Activated naive CD4-positive, alpha-beta T cell treated with anti-CD3 and anti-CD28 coated beads for 36 hours (primary cell): ENCODE results near the gene PSAP. TPM values are rescaled to one million over a fixed set of nuclear protein-coding genes. Genes with fewer than 3 reads are reported as not detected.
"Not testable (repeated sequence)": the region's sequence is repeated elsewhere in the genome, so short reads cannot be mapped to it uniquely, and the experiment has no call there.

ENCODE experiments used
- CTCF ChIA-PET: fragments of 350-600 bp; sonication (Branson Sonifier 250); formaldehyde crosslinking; loops from one replicate; lab custom pipeline; 2021; ENCODE audit warnings: antibody characterized with exemption; lab: Charles Lee
- DNase-seq: peaks from one replicate; pipeline ENCODE4 v3.0.0-alpha.2; 2020
- H3K27ac Mint-ChIP-seq: one replicate; pipeline ENCODE4 v1.8.0; 2021; ENCODE audit warnings: mild to moderate bottlenecking, mixed read lengths
- H3K27me3 Mint-ChIP-seq: one replicate; pipeline ENCODE4 v1.8.0; 2021; ENCODE audit warnings: low read depth, mixed read lengths
- H3K36me3 Mint-ChIP-seq: one replicate; pipeline ENCODE4 v1.8.0; 2021; ENCODE audit warnings: low read depth, mixed read lengths
- H3K4me1 Mint-ChIP-seq: one replicate; pipeline ENCODE4 v1.8.0; 2021; ENCODE audit warnings: low read depth, mixed read lengths
- H3K4me3 Mint-ChIP-seq: one replicate; pipeline ENCODE4 v1.8.0; 2021; ENCODE audit warnings: mild to moderate bottlenecking, moderate library complexity, mixed read lengths
- H3K9me3 Mint-ChIP-seq: one replicate; pipeline ENCODE4 v1.8.0; 2021; ENCODE audit warnings: mixed read lengths
- intact Hi-C: fragments of 100-400 bp; cut with micrococcal nuclease; formaldehyde crosslinking; loops from one replicate; pipeline ENCODE4 v1.15.1; 2023
- total RNA-seq, 2 experiments: library from RNA; stranded (reverse); gene quantifications; one replicate each; pipeline ENCODE4 v1.2.3, GENCODE V29; 2021

The PSAP gene
- total RNA-seq, 2 experiments from 2014 or later: 129 to 133 TPM

DNA sequence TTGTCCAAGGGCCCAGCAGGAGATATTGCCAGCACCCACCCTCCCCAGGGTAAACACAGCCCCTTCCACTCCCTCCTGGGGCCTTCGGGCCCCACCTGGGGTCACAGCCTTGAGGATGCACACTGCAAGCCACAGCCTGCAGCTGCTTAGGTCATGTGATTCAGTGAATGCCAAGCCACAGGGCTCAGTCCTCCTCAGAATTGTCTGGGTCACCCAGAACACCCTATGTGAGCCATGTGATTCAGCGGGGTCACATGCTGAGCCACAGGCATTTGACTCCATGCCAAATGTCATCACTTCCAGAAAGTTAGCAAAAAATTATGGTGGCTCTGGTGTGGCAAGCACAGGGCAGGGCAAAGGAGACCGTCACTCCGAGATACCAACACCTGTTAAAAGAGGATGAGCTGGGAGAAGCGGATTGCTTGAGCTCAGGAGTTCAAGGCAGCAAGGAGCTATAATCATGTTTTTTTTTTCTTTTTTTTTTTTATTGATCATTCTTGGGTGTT, 17.2 kb upstream of the PSAP start:
- CTCF ChIA-PET: no interaction called here
- Mint-ChIP-seq H3K4me1 (peaks cover 3% of the 10 kb centered on the region), H3K36me3 (no peaks in the 10 kb centered on the region), H3K27ac (no peak overlapping the region), H3K9me3 (no peaks in the 10 kb centered on the region), H3K27me3 (no peaks in the 10 kb centered on the region), H3K4me3 (no peak overlapping the region)
- intact Hi-C loops: no loop called here
- DNase-seq: no peak

DNA sequence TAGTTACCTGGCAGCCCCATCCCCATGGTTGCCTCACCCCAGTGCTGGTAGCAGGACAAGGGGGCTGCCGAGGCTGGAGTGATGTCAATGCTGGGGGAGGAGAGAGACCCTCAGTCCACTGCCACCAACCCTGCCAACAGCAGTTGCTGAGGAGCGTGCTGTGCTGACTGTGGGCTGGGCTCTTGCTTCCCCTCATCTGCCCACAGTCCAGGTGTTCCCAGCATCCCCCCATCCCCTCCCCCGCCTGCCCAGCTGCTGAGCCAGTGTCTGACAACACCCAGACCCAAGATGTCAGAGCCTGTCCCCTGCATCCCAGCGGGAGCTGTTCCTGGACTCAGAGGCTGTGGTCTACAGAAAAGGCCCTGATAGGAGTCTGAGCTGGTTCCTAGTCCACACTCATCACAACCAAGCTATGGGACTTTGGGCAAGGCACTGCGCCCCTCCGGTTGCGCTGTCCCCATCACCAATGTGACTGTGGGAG, 14.6 kb upstream of the PSAP start:
- no peak overlapping the region for H3K27ac Mint-ChIP-seq
- no peaks in the 10 kb centered on the region for H3K27me3 Mint-ChIP-seq
- no peaks in the 10 kb centered on the region for H3K9me3 Mint-ChIP-seq
- intact Hi-C loops: no loop called here
- H3K4me1 Mint-ChIP-seq: peaks cover 5% of the 10 kb centered on the region
- no peaks in the 10 kb centered on the region for H3K36me3 Mint-ChIP-seq
- DNase-seq: no peak
- no peak overlapping the region for H3K4me3 Mint-ChIP-seq
- CTCF ChIA-PET: no interaction called here

DNA sequence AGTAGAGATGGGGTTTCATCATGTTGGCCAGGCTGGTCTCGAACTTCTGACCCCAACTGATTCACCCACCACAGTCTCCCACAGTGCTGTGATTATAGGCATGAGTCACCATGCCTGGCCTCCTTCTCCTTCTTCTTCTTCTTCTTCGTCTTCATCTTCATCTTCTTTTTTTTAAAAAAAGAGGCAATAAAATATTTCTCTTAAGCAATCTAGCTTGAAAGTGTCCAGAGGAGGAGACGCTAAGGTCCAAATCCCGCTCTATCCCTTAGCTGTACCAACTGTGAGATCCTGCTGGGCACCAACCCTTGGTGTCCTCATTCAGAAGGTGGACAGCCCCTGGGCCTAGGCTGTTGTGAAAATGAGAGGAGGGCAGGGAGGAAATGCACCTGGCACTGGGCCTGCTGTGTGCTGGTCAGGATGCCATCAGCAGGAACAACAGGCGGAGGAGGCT, 13.9 kb upstream of the PSAP start:
- Mint-ChIP-seq H3K27ac (no peak overlapping the region), H3K27me3 (no peaks in the 10 kb centered on the region), H3K9me3 (no peaks in the 10 kb centered on the region), H3K4me3 (no peak overlapping the region), H3K36me3 (no peaks in the 10 kb centered on the region), H3K4me1 (peaks cover 8% of the 10 kb centered on the region)
- no peak for DNase-seq
- CTCF ChIA-PET: no interaction called here
- intact Hi-C loops: no loop called here

DNA sequence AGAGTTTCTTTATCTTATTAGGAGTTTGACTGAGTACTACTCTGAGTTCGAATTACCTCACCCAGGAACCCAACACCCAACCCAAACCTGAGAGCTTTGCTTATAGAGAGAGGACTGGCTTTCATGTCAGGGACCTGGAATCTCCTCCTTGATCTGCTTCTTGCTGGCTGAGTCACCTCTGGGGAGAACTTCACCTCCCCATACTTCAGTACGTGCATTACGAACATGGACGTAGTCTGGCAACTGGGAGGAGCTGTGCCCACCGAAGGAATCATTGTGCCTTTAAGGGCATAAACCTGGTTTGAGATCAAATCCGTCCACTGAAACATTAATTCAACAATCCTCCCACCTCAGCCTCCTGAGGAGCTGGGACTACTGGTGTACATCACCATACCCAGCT, 12.2 kb upstream of the PSAP start:
- intact Hi-C loops: no loop called here
- no peaks in the 10 kb centered on the region for H3K27me3 Mint-ChIP-seq

DNA sequence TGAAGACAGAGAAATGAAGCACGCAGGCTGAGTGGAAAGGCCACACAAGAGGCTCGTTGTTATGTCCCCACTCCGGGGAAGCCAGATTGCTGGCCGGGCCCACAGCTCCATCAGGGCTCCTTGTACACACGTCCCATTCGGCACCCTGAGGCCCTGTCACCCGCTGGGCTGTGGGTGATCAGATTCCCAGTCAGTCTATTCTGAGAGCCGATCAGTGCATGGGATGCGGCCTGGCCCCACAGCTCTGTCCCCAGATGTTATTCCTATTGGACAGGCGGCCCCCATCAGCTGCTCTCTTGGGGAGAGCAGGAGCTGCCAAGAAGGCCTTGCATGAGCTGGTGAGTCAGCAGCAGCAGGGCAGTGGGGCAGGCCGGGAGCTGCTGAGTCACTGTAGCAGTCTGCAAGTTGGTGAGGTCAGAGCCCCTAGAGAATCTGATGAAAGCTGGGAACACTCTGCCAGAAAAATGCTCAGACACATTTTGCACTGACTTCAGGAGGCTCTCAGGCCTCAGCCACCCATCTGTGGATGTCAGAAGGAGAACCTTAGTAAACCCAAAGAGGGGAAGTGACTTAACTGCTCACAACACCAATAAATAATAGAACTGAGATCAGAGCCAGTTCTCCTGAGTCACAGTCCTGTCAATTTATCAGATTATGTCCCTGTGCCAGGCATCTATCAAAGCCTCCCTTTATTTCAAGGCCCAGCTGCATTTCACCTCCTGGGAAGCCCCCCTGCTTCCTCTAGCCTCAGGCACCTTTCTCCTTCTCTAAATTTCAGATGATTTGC, 9.4 kb upstream of the PSAP start:
- intact Hi-C loops: no loop called here
- DNase-seq: peak; percentile 60
- no peaks in the 10 kb centered on the region for H3K27me3 Mint-ChIP-seq
- peak overlapping the region; percentile 59 for H3K27ac Mint-ChIP-seq
- H3K36me3 Mint-ChIP-seq: no peaks in the 10 kb centered on the region
- no peaks in the 10 kb centered on the region for H3K9me3 Mint-ChIP-seq
- CTCF ChIA-PET: interaction anchor here (0.8 kb wide), 1 partner anchor 153 kb away, joined by 3 read pairs; no protein-coding TSS in a partner anchor
- peaks cover 8% of the 10 kb centered on the region for H3K4me1 Mint-ChIP-seq
- no peak overlapping the region for H3K4me3 Mint-ChIP-seq

More for the DNA sequence above, 12.2 kb upstream of the PSAP start:
- no peak for DNase-seq
- Mint-ChIP-seq H3K4me1 (peaks cover 8% of the 10 kb centered on the region), H3K4me3 (no peak overlapping the region), H3K9me3 (no peaks in the 10 kb centered on the region), H3K36me3 (no peaks in the 10 kb centered on the region), H3K27ac (no peak overlapping the region)
- CTCF ChIA-PET: no interaction called here

DNA sequence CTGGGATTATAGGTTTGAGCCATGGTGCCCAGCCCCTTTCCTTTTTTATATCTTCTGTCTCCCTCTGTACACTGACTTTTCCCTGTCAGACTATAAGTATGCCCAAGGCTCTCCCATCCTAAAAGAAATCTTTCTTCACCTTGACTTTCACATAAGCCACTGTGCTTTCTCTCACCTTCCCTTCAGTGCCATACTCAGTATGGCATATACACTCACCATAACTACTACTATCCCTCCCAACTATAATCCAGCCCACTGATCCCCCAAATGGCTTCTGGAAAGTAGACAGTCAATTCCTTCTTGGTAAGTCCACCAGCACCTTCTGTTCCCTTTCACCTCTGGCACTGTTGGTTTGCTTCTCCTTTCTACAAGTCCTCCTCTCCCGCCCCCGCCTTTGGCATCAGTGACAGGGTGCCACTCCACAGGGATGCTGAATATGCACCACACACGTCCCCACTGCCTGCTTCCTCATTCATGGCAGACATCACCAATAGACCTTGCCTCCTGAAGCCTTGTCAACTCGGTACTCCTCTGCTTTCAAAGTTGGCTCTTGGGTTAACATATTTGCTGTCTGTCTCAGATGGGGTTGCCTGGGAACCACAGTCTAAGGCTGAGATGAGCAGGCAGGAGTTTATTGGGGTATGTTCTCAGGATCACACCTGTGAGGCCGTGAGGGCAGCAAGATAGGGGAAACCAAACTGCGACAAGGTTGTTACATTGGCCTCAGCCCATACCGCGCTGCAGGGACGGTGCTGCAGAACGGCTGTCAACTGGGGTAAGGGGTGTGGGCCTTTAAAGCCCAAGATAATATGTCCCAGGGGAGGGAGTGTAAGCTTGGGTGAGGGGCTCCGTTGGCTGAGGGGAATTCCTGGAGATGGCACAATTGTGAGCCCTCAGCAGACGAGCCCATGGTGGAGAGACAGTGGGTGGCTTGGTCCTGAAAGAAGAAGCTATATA, 7.2 kb upstream of the PSAP start:
- no peak for DNase-seq
- Mint-ChIP-seq H3K36me3 (no peaks in the 10 kb centered on the region), H3K9me3 (no peaks in the 10 kb centered on the region), H3K4me1 (peaks cover 8% of the 10 kb centered on the region), H3K27me3 (no peaks in the 10 kb centered on the region), H3K27ac (no peak overlapping the region), H3K4me3 (no peak overlapping the region)
- CTCF ChIA-PET: interaction anchor here (0.6 kb wide), 1 partner anchor 24 kb away, joined by 3 read pairs; no protein-coding TSS in a partner anchor
- intact Hi-C loops: no loop called here

DNA sequence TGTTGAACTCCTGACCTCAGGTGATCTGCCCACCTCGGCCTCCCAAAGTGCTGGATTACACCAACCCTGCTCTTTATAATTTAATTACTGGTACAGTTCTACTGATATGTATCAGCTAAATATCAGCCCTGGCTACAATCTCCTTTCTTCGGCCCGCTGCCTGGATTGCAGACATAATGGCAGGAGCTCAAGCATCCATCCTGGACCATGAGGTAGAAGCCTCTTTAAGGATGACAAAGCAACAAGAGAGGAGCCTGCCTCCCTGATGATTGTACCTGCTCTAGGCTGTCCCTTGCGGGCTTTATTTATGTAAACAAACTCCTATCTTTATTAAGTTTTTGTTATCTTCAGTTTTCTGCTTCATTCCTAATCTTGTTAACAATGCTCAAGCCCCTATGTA, 5.6 kb upstream of the PSAP start:
- no peaks in the 10 kb centered on the region for H3K9me3 Mint-ChIP-seq
- no peak overlapping the region for H3K4me3 Mint-ChIP-seq
- H3K4me1 Mint-ChIP-seq: peaks cover 10% of the 10 kb centered on the region
- no peaks in the 10 kb centered on the region for H3K36me3 Mint-ChIP-seq
- H3K27ac Mint-ChIP-seq: no peak overlapping the region
- no peak for DNase-seq
- intact Hi-C loops: no loop called here
- CTCF ChIA-PET: no interaction called here
- H3K27me3 Mint-ChIP-seq: no peaks in the 10 kb centered on the region

DNA sequence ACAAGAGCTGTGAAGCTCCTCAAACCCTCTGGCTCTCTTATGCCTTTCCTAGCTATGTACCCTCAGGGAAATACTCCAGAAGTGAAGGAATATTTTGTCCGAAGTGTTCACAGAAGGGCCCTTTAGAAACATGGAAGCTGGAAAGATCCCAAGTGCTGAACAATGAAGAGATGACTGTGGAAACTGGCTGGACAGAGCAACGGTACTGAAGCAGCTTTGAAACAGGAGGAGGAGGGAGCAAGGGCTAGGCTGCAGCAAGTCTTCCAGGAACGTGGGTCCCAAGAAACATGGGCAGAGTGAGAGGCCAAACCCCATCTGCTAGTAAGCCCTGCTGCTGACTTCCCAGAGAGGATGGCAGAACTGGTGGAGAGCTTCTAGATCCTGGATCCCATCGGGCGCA, 3.0 kb upstream of the PSAP start:
- intact Hi-C loops: no loop called here
- no peak for DNase-seq
- CTCF ChIA-PET: no interaction called here
- Mint-ChIP-seq H3K36me3 (peaks cover 3% of the 10 kb centered on the region), H3K27me3 (no peaks in the 10 kb centered on the region), H3K4me1 (peaks cover 20% of the 10 kb centered on the region), H3K4me3 (no peak overlapping the region), H3K27ac (no peak overlapping the region), H3K9me3 (no peaks in the 10 kb centered on the region)

DNA sequence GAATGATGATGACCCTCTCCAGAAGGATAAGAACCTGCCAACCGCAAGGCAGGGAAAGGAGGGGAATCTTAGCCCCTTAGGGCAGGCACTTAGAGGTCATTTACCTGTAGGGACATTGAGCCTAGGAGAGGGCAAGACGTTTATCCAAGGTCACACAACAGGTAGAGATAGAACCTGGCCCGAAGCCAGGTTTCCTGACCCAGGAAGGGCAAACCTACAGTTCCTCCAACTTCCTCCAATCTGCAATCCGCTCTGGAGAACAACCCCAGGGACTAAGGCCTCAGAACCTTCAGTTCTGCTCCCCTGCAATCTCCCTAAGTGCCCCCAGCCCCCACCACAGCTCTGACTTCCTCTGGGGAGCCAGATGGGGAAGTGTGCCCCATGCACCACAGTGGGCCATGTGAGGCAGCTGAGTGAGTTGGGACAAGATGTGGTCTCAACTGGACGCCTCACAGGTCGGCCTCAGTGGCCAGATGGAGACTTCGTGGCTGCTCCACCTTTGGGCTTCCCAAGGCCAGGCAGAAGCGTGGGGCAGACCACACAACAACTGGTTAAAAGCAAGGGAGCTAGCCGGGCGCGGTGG, 1.4 kb upstream of the PSAP start:
- Mint-ChIP-seq H3K36me3 (peaks cover 3% of the 10 kb centered on the region), H3K4me3 (peak overlapping the region; percentile 91), H3K27me3 (no peaks in the 10 kb centered on the region), H3K4me1 (peaks cover 35% of the 10 kb centered on the region), H3K9me3 (no peaks in the 10 kb centered on the region), H3K27ac (no peak overlapping the region)
- no peak for DNase-seq
- intact Hi-C loops: no loop called here
- CTCF ChIA-PET: interaction anchor here (0.6 to 1.6 kb wide), 5 partner anchors 10 to 485 kb away, joined by 3 to 7 read pairs (median 4); no protein-coding TSS in a partner anchor

DNA sequence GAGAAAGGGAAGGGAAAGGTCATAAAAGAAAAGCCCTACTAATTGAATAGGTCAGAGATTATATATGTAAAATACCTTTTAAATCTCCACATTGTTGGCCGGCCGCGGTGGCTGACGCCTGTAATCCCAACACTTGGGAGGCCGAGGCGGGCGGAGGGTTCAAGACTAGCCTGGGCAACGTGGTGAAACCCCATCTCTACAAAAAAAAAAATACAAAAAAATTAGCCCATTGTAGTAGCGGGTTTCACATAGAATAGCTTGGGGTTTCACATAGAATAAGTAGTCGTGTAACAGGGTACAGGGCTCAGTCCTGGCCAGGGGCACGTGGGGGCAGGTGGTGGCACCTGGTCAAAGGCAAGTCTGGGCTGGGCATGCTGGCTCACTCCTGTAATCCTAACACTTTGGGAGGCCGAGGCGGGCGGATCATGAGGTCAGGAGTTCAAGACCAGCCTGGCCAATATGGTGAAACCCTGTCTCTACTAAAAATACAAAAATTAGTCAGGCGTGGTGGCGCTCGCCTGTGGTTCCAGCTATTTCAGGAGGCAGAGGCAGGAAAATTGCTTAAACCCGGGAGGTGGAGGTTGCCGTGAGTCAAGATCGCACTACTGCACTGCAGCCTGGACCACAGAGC, 529 bp upstream of the PSAP start:
- H3K27me3 Mint-ChIP-seq, H3K36me3 Mint-ChIP-seq, H3K9me3 Mint-ChIP-seq, DNase-seq: not testable (repeated sequence)
- CTCF ChIA-PET: interaction anchor here (0.6 to 2.8 kb wide), 5 partner anchors 13 to 197 kb away, joined by 3 to 22 read pairs (median 4); no protein-coding TSS in a partner anchor
- intact Hi-C loops: loop anchor here (1.0 kb wide), 1 partner anchor 78 kb away; the partner anchor contains the start of gene VSIR
- Mint-ChIP-seq H3K4me1 (peaks cover 40% of the 10 kb centered on the region), H3K4me3 (peak overlapping the region; percentile 91), H3K27ac (peak overlapping the region; percentile 65)

DNA sequence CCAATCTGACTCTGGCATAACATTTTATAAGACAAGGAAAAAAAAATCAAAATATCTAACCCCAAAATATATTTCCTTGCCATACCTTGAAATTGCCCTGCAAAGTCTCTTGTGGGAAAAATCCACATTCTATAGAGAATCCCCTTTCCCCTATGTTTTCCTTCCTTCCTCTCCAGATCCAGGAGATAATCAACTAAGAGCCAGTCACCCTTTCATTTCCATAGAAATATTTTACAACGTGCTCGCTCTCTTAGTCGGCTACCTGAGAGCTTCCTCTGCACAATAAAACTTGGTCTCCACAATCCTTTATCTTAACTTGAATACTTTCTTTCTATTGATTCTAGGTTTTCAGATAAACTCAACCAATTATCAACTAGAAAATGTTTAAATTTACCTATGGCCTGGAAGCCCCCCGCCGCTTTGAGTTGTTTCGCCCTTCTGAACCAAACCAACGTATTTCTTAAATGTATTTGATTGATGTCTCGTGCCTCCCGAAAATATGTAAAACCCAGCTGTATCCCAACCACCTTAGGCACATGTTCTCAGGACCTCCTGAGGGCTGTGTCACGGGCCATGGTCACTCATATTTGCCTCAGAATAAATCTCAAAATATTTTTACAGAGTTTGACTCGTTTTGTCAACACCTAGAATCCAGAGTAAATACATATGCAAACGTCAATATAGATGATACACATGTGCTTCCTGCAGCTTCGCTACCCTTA, 869 bp downstream of the PSAP start:
- intact Hi-C loops: no loop called here
- Mint-ChIP-seq H3K4me3 (peak overlapping the region; percentile 91), H3K36me3 (peaks cover 3% of the 10 kb centered on the region), H3K4me1 (peaks cover 46% of the 10 kb centered on the region), H3K27ac (peak overlapping the region; percentile 65), H3K9me3 (no peaks in the 10 kb centered on the region), H3K27me3 (no peaks in the 10 kb centered on the region)
- DNase-seq: no peak
- CTCF ChIA-PET: interaction anchor here (0.7 to 2.8 kb wide), 4 partner anchors 12 to 1396 kb away, joined by 3 to 22 read pairs (median 6); no protein-coding TSS in a partner anchor
